Activated CD4-positive, CD25-positive, alpha-beta regulatory T cell treated with anti-CD3 and anti-CD28 coated beads, Interleukin-2, amount 50 U/mL, for 24 hours (primary cell): ENCODE data around the gene TEPSIN.
"Not testable (repeated sequence)": the region's sequence is repeated elsewhere in the genome, so short reads cannot be mapped to it uniquely, and the experiment has no call there.

Source experiments
- ATAC-seq, 2 donors: fragments of 150-1000 bp; cut with Tn5 transposase; one replicate each; pipeline ENCODE4 v1.10.0; 2021; ENCODE audit warnings: mild to moderate bottlenecking in 1 of 2, moderate library complexity in 1 of 2

Gene TEPSIN

DNA sequence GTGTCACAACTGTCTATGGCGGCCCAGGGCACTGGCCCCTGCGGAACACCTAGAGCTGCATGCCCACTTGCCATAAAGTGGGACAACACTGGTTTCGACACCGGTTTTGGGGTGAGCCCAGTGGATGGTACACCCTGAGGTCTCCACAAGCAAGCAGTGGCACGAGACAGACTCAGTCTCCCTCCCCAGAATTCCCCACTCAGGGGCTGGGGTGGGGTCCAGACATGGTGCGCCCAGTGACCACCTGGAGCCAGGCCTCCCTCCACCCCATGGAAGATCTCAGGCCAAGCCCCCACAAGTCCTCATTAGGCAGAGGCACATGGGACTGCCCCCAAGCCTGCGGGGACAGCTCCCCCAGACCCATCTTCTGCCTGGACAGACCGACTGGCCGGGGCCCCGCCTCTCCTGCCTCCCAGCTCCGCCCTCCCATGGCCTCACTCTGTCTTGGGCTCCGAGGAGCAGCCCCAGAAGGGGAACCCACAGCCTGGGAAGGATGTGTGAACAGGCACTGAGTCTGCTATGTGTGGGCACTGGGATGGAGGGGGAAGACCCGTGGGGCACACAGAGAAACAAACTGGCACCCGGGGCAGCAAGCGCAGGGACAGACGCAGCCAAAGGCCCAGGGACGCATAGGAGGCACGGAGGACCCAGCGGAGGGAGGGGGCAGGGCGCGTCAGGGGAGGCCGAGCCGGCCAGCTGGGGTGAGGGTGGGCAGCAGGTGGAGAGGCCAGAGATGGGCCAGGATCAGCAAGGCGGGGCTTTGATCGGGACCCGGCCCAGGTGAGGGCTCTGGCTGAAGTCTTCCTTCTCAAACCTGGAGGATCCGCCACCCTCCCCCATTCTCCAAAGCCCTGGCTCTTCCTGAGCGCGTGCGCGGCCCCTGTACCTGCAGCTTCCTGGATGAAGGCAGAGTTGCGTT, 2.8 kb downstream of the TEPSIN start:
- no peak for ATAC-seq

DNA sequence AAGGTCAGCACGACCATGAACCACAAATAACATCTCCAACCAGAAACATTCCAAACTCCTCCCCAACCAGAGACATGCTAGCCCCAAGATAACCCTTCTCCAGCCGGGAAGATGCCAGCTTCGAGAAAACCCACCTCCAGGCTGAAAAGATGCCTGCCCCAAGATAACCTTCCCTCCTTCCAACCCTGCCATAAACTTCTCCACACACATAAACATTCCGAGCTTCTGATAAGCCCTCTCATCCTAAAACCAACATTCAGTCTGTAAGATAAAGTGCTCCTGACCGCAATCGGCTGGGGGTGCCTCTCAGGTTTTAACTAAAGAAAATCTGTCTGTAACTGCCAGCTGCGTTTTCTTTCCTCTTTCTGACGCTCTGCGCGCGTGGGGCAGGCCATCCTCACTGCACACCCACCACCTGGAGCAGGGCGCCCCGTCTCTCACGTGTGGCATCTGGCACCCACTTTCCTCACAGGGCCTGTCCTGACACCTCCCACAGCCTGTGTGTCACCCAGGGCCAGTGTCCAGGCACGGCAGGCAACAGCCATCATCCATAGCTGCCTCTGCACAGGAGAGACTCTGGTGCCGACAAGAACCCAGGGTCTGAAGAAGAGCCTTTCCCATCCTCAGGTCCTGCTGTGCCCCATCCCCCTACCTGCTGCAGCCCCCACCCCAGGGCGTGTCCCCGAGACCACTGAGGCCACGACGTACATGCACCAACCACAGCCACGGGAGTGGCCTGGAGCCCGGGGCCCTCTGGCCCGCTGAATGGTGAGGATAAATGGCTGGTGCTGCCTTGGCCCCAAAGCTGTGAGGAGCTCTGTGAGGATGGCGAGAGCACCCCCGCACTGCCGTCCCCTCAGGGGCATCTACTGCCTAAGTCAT, 3.7 kb downstream of the TEPSIN start:
- no peak for ATAC-seq

DNA sequence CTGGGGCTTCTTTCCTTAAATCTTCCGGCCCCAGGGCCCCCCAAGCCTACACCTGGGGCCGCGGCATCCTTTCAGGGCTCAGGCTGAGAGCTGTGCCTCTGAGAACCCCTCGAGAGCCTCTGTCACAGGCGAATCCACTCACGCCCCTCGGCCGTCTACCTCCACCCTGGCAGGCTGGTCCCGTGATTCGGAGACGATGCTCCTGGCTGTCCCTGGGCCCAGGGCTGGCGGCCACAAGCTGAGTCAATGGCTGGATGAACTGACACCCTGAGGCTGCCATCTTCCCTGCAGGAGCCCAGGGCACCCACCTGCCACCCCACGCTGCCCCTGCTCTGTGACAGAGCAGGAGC, 4.4 kb downstream of the TEPSIN start:
- ATAC-seq = no peak

DNA sequence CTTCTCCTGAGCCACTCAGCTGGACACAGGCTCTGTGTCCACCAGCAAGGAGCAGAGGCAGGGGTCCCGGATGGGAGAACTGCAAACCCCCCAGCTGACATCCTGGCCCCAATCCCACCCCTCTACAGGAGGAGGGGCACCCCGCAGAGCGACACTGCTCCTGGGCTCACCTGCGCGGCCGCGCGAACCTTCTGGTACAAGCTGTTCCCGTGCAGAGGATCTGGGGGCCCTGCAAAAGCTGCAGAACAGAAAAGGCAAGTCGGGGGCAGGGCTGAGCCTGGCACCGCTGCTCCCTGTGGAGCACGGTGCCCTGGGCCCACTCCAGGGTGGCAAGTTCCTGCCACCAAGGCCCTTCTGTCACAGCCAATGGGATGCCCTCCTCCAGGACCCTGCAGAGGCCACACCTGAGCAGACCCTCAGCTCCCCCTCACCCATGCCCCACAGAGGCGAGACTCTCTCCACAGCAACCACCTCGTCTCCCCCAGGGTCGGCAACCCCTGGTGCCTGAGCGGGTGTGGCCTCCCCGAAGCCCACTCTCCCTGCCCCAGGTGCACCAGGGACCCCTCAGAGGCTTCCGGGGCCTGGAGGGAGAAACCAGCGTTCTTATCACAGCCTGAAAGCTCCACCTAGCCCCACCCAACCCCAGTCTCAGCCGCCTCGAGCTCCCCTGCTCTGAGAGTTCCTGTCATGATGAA, 4.9 kb downstream of the TEPSIN start:
- no peak for ATAC-seq

DNA sequence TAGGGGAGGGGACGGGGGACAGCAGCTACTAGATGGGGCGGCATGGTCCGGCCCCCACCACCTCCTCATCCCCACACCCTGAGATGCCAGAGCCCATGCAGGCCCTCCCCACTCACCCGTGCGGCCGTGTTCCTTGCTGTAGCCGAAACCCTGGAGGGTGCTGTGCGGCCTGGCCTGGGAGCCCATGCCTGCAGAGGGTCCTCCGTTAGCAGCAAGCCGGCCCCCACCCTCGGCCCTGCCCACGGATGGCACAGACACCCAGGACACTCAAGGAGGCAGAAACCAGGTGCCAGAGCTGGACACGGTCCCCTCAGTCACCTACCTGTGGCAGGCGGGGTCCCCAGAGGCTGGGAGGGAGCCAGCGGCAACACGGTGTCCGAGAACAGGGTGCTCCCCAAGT, 5.5 kb downstream of the TEPSIN start:
- no peak for ATAC-seq

DNA sequence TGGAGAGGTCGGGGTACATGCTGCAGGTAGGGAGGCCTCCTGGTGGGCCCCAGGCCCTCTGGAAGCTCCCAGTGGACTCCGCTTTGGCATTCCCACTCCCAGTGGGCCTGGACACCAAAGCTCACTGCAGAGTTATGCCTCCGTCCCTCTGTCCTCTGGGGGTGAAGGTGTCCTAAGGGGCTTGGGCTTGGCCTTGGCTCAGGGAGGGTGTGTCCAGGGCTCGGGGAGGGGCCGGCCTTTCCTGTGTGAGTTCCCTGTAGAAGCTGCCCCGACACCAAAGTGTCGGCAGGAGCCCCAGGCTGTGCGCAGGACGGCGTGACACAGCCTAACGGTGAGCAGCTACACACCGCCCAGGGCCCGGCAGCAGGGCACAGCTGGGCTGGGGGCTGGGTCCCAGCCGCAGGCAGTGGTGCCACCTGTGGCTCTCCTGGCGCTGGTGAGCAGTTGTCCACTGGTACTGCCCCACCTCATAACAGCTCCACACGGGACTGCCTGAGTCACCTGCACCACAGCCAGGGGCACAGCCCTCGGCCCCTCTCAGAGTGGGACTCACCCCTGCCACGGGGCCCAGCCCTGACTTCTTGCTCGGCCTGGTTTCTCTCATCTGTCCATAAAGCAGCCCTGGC, 6.1 kb downstream of the TEPSIN start:
- ATAC-seq = no peak

DNA sequence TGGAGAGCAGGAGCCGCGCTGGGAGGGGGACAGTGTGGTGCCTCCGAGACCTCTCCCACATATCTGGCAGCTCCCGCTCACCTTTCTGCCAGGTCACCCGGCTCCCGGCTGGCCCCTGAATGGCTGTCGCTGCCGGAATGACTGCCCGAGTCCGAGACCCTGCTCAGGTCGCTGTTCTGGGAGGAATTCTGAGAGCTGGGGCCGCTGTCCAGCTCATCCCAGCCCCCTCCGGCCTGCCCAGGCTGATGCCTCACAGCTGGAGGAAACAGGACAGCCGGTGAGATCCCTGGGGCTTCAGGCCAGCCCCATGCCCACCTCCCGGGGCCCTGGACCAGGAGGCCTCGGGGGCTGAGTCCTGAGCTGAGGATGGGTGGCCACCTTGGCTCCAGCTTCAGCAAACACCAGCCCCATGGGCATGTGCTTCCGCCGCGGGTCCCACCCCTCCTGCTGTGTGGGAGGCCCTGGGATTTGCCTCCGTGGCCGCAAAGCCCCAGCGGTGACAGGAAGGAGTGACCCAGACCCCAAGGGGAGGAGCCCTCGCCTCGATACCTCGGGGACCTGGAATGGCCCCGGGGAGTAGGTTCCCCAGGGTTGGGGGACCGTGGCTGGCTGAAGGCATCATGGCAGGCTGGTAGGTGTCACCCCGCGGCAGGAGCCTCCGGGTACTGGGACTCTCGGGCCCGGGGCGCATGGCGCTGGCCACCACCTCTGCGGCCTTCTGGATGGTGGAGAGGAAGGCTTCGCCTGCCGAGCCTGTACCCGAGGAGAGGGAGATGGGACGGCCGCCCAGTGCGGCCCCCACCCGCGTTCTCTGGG, 6.9 kb downstream of the TEPSIN start:
- ATAC-seq = no peak

DNA sequence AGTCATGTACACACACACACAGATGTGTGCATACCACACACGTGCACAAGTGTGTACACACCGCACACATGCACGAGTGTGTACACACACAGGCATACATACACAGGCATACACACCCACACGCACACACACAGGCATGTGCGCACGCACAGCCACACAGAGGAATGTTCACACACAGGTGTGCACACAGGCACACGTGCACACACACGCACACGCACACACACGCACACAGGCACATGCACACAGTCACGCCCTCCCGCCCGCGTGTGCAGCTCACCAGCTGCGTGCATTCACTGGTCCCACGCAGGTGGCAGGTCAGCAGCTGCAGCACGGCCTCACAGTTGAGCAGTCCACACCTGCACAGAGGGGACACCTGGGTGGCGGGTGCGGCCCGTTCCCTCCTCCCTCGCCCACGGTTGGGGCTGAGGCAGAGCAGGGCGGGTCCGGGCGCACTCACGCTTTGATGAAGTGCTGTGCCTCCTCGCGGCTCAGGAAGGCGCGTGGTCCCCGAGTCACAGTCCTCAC, 7.7 kb downstream of the TEPSIN start:
- ATAC-seq = no peak

DNA sequence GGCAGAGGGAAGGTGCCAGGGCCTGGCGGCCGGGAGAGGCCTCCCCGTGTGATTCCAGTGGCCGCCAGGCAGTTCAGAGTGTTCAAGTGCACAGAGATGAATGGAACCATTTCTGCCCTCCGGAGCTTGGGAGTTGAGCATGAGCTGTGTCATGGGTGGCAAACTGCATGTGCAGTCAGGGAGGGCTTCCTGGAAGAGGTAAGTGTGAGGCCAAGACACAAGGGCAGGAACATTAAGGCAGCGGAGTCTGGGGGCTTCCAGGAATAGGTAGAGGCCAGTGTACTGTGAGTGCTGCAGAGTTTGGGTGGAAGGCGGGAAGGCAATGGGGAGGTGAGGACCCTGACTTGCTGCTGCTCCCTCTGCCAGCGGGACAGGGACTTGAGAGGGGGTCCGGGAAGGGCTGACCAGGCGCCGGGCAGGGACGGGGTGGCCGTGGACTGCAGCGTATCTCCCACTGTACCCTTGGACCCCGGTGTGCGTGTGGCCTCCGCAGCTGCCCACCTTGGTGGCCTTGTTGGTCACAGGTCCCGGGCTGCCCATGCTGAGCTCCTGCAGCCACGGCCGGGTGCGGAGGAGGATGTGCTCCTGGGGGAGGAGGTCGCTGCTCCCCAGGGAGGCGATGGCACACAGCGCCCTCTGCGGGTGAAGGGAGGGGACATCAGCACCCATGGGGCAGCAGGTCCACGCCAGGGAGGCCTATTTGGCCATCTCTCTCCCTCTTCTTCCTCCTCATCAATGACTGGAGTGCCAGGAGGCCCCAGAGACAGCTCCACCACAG, 8.6 kb downstream of the TEPSIN start:
- ATAC-seq = no peak

DNA sequence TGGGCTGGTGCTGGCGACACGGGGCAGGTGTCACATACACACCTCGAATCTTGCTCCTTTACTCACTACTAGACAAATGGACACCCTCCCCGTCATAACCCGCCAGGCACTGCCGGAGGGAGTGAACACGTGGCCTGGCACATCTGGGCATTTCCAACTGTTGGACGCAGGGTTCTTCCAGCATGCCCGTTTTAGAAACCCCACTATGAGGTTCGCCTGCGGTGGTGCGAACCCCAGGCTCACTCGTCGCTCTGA, 9.3 kb downstream of the TEPSIN start:
- ATAC-seq = no peak

DNA sequence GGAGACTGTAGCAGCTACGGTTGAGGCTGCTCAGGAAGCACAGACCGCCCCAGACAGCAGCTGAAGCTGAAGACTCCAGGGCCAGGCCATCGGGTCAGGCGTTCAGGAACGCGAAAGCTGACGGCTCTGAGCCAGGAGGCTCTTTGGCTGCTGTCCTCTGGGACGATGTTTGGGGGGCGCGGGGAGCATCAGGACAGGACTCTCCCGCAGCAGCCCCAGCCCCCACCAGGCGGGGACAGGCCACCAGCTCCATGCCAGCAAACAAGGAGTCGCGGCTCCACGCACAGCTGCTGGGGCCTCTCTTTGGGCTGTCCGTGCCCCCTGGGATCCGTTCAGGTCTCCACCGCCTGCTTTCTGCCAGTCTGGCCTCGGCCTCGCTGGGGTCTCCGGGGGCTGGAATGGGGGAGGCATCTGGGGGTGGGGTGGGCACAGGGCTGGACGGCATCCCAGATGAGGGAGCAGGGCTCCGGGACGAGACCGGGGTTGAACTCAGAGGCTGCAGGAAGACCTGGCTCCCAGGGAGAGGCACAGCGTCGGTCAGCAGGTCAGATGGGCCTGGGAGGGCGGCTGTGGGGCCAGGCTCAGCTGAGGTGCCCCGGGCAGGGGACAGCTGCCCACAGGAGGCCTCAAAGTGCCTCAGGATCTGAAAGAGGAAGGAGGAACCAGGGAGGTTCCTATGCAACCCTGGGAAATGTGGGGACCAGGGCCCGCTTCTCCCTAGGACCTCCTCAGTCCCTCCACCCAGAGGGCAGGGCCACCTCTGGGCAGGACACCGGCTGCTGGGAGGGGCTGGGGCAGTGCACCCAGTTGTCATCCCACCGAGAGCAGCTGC, 9.8 kb downstream of the TEPSIN start:
- no peak for ATAC-seq

DNA sequence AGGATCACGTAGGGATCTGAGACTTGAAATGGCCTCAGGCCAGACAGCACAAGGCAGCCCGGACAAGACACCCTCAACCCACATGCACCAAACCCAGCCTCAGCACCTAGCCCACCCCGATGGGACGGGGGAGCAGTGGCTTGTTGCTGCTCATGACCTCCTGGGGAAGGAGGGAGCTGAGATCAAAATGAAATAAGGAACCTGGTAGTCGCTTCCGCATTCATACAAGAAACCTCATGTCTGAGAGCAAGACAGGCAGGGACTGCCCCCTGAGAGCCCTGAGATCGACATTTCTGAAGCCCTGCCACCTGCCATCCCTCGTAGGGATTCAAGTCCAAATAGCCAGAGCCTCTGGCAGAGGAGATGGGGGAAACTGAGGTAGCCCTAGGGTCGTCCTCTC, 10.4 kb downstream of the TEPSIN start:
- no peak for ATAC-seq

DNA sequence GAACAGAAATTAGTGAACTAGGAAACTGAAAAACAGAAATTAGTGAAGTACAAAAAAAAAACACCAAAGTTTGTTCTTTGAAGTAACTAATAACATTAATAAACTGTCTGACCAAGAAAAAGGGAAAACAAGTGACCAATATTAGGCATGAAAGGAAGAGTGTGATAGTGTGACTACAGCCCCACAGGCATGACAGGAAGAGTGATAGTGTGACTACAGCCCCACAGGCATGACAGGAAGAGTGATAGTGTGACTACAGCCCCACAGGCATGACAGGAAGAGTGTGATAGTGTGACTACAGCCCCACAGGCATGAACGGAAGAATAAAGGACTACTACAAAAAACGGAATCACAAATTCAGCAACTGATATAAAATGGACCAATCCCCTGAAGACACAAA, 11.2 kb downstream of the TEPSIN start:
- not testable (repeated sequence) for ATAC-seq

DNA sequence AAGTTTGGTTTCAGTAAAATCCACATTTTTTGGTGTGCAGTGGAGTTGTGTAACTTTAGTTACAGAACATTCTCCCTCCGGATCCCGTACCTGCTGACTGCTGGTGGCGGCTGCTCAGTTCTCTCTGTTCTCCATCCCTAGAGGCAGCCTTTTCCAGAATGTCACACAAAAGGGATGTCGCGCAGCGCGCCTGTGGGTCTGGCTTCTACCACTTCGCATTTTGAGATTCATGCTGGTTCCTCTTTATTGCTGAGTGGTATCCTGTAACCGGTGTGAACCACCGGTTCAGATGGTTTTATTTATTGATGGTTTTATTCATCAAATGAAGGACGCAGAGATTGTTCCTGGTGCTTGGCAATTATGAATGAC, 15.1 kb downstream of the TEPSIN start:
- no peak for ATAC-seq

DNA sequence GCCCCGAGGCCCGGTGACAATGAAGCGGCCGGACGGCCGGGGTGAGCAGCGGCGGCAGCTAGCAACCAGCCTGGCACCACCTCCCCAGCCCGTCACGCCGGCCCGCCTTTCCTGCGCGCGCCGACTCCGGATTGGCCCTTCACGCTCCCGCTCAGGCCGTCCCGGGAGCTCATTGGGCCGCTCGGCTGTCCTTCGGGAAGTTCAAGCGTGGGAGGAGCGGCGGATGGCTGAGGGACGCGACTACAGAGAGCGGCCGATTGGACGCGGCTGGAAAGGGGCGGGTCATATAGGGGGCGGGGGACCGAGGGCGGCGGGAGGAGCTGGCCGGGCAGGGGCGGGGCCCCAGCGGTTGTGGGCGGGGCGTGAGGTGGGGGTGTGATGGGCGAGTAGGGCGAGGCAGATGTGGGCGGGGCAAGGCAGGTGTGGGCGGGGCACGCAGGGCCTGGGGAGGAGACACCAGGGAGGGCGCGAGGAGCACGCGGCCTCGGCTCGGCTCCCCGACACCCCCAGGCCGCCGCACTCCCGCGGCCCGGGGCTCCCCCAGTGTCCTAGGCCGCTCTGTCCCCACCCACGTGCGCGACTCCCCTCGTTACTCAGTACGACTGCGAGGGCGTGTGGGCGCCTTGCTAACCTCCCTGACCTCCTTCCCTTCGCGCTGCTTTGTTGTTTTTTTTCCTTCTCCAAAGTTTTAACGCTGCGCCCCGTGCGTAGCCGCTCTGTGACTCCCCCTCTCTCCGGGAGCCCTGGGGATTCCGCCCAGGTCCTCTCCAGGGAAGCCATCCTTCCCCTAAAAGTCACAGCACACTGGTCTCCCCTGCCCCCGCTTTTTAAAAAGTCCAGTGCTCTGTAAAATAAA, 15.7 kb downstream of the TEPSIN start, which contains the start of gene CEP131:
CEP131 (minus strand) TSS at position 60 of the 856 bp plus-strand sequence. CDS start 2,909 bp downstream, outside the sequence.
- ATAC-seq = peak; percentile 98

DNA sequence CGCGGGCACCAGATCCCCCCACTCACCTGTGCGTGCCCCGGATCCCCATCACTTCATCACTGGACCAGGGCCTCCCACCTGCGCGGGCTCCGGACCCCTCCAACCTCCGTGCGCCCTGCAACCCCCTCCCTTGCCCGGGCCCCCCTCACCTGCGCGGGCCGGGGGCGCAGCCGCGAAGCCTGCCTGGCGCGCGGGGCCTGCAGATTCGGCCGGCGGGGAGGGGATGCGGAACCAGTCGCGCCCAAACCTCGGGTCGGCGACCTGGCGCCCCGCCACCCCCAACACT, 16.3 kb downstream of the TEPSIN start:
- ATAC-seq = peak in 1 of 2 donors; percentile 2

DNA sequence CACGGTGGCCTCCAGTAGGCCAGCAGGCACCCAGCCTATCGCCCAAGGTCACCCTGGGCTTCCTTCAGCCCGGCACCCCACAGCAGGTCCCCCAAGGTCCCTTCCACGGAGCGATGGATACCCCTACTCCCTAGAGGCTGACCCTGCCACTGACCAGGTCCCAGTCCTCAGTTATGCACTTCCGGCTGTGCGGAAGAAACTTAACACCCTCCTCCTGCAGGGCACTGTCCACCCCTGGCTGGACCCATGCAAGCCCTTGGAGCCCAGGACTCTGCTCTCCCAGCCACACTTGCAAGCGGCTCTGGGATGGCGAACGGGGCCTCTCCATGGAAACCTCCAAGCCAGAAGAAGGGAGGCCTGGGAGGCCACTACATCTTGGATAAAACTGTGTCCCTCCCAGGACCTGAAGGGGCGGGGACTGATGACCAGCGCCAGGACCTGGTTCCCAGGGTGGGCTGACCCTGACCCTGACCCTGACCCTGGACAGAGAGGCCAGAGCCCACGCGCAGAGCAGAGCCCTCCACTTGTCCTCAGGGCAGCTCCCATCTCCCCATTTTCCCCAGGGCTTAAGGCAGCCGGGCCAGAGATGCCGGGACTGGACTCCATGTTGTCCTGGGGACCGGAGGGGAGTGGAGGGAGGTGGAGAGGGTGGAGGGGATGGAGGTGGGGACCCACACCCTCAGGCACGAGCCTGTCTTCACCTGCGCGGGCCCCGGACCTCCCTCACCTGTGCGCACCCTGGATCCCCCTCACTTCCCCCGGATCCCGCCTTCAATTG, 16.8 kb downstream of the TEPSIN start:
- no peak for ATAC-seq

DNA sequence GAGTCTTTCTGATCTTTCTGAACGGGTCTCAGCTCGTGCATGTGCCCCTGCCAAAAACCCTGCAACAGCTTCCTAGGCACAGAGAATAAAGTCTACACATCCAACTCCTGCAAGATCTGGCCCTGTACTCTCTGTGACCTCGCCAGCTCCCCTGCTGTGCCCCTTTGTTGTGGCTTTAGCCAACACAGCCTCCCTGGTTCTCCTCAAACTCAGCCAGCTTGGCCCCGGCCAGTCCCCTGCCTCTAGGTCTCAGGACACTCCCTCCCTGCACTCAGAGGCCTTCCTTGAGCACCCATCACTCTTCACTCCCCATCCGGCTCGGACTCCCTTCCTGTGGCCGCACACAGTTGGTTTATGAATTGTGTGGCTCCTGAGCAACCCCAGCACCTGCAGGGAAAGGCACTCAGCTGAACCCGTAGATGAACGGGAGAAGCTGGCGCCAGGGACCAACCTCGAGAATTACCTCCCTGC, 17.4 kb downstream of the TEPSIN start:
- no peak for ATAC-seq
